Gastroesophageal sphincter (tissue), 4 donors: ENCODE results near the gene C5orf22. TPM values are rescaled to one million over a fixed set of nuclear protein-coding genes. Genes with fewer than 3 reads are reported as not detected.
A peak's percentile ranks its signal among the peaks of the same experiment; 100 is the strongest.

Source experiments
- ATAC-seq: fragments of 150-250 bp; one replicate; pipeline ENCODE4 v1.9.1; 2016; ENCODE audit warnings: mild to moderate bottlenecking, moderate library complexity
- H3K27ac ChIP-seq, 4 donors: fragments of 200-600 bp; sonication (generic) in 3 of 4; 1 replicate in 3 of 4; 2 replicates in 1 of 4; pipeline ENCODE4 v1.5.1; 2016 to 2019
- H3K27me3 ChIP-seq: fragments of 200-600 bp; sonication (generic); one replicate; pipeline ENCODE4 v1.5.1; 2019
- H3K36me3 ChIP-seq, 2 donors: fragments of 200-600 bp; sonication (generic); one replicate each; pipeline ENCODE4 v1.5.1; 2019; ENCODE audit warnings: control low read depth in 1 of 2
- H3K4me1 ChIP-seq, 3 donors: fragments of 200-600 bp; sonication (generic); 1 replicate in 2 of 3; 2 replicates in 1 of 3; pipeline ENCODE4 v1.5.1; 2016 to 2019; ENCODE audit warnings: control low read depth in 2 of 3
- H3K4me3 ChIP-seq, 2 donors: fragments of 200-600 bp; sonication (generic); one replicate each; pipeline ENCODE4 v1.5.1; 2019; ENCODE audit warnings: mild to moderate bottlenecking in 1 of 2, moderate library complexity in 1 of 2
- H3K9me3 ChIP-seq, 3 donors: fragments of 200-600 bp; sonication (generic); one replicate each; pipeline ENCODE4 v1.5.1; 2017 to 2019; ENCODE audit warnings: control low read depth in 2 of 3
- CTCF ChIP-seq, 4 experiments: fragments of 200-600 bp in 2 of 4; fragments of 450-650 bp in 2 of 4; sonication (generic) in 1 of 4; IDR thresholded peaks; one replicate each; pipeline ENCODE4 v1.5.1; 2017 to 2019; ENCODE audit warnings: antibody characterized with exemption in 4 of 4, mild to moderate bottlenecking in 2 of 4, moderate library complexity in 2 of 4
- EP300 ChIP-seq: sonication (generic); formaldehyde crosslinking; IDR thresholded peaks from one replicate; pipeline ENCODE4 v1.6.1; 2017; ENCODE audit warnings: antibody characterized with exemption, mild to moderate bottlenecking
- POLR2A ChIP-seq, 2 donors: fragments of 450-650 bp; IDR thresholded peaks; one replicate each; pipeline ENCODE4 v1.6.1; 2017; ENCODE audit warnings: antibody characterized with exemption in 2 of 2, mild to moderate bottlenecking in 2 of 2, moderate library complexity in 1 of 2
- POLR2AphosphoS5 ChIP-seq: sonication (generic); formaldehyde crosslinking; IDR thresholded peaks from one replicate; pipeline ENCODE4 v1.6.1; 2017; ENCODE audit warnings: antibody characterized with exemption
- WGBS, 2 donors: methylation state at CpG; one replicate each; pipeline ENCODE4 v1.1.5; 2018; ENCODE audit warnings: low coverage in 1 of 2; 5-methylcytosine and 5-hydroxymethylcytosine counted together
- total RNA-seq, 4 donors: library from RNA; depleted of rRNA; stranded (reverse); fragments of >200 nt; gene quantifications; one replicate each; pipeline ENCODE4 v1.1.0, GENCODE V29; 2016

Gene C5orf22
- 10 to 100 TPM; 16.8 to 19.9 (median 17.9) TPM for total RNA-seq

- H3K4me3 ChIP-seq = peak within 1 kb of the TSS; percentile 84 to 85
- ATAC-seq = peak; percentile 99
- peaks cover 0 to 55% of the 10 kb centered on the region in 2 donors for H3K36me3 ChIP-seq
- H3K9me3 ChIP-seq = no peaks in the 10 kb centered on the region
- TF ChIP-seq POLR2AphosphoS5 (peak; percentile 69), EP300 (no peak), CTCF (IDR thresholded peaks at IDR 0.05) (peak in 1 of 4 experiments; percentile 35), POLR2A (IDR thresholded peaks at IDR 0.05) (peak; percentile 53 to 73)
- H3K4me1 ChIP-seq = peaks cover 13 to 39% (median 18%) of the 10 kb centered on the region in 3 donors
- H3K27me3 ChIP-seq = no peaks in the 10 kb centered on the region
- 0 to 2% methylated on average over 7 to 11 of the region's 52 CpGs for WGBS, 2 donors
- peak within 1 kb of the TSS; percentile 60 to 83 (median 82) for H3K27ac ChIP-seq
Measured at GRCh38 chr5:31531888-31532547, at the start of gene C5orf22, which contains the start of gene DROSHA. TSS of gene C5orf22 (plus strand) at chr5:31532301. CDS start at chr5:31532393, 92 bp downstream. TSS of gene DROSHA (minus strand) at chr5:31532093. CDS start at chr5:31529059, 3,034 bp downstream.

GRCh38 chr5:31485376-31486207 is 46.5 kb upstream of the C5orf22 start:
- TF ChIP-seq EP300 = no peak
- no peak for TF ChIP-seq POLR2A (IDR thresholded peaks at IDR 0.05)
- Histone ChIP-seq H3K4me3 (no peak overlapping the region), H3K27ac (no peak overlapping the region), H3K36me3 (peaks cover 0 to 81% of the 10 kb centered on the region in 2 donors), H3K9me3 (no peaks in the 10 kb centered on the region), H3K27me3 (no peaks in the 10 kb centered on the region), H3K4me1 (no peaks in the 10 kb centered on the region)
- 59 to 63% methylated on average over 7 of the region's 7 CpGs for WGBS, 2 donors
- ATAC-seq = no peak

GRCh38 chr5:31486441-31486840 is 45.7 kb upstream of the C5orf22 start:
- 73 to 86% methylated on average over 5 to 6 of the region's 6 CpGs for WGBS, 2 donors
- Histone ChIP-seq H3K27me3 (no peaks in the 10 kb centered on the region), H3K9me3 (no peaks in the 10 kb centered on the region), H3K4me3 (no peak overlapping the region), H3K27ac (no peak overlapping the region), H3K4me1 (no peaks in the 10 kb centered on the region), H3K36me3 (peaks cover 0 to 78% of the 10 kb centered on the region in 2 donors)
- no peak for TF ChIP-seq CTCF (IDR thresholded peaks at IDR 0.05)
- TF ChIP-seq POLR2AphosphoS5 = no peak
- no peak for TF ChIP-seq POLR2A (IDR thresholded peaks at IDR 0.05)
- no peak for TF ChIP-seq EP300
- no peak for ATAC-seq

GRCh38 chr5:31487506-31487905 is 44.6 kb upstream of the C5orf22 start:
- no peak for TF ChIP-seq POLR2A (IDR thresholded peaks at IDR 0.05)
- TF ChIP-seq POLR2AphosphoS5 = no peak
- TF ChIP-seq CTCF (IDR thresholded peaks at IDR 0.05) = no peak
- no peaks in the 10 kb centered on the region for H3K27me3 ChIP-seq
- H3K9me3 ChIP-seq = no peaks in the 10 kb centered on the region
- no peak overlapping the region for H3K27ac ChIP-seq
- WGBS, 2 donors = 53 to 100% methylated on average over 2 of the region's 2 CpGs
- peaks cover 0 to 9% (median 4%) of the 10 kb centered on the region in 3 donors for H3K4me1 ChIP-seq
- no peak for ATAC-seq
- peaks cover 0 to 78% of the 10 kb centered on the region in 2 donors for H3K36me3 ChIP-seq
- no peak overlapping the region for H3K4me3 ChIP-seq

GRCh38 chr5:31492869-31493268 is 39.2 kb upstream of the C5orf22 start:
- H3K4me1 ChIP-seq = peaks cover 0 to 21% (median 6%) of the 10 kb centered on the region in 3 donors
- peak; percentile 60 for ATAC-seq
- 22 to 24% methylated on average over 4 of the region's 4 CpGs for WGBS, 2 donors
- TF ChIP-seq EP300 = no peak
- peak; percentile 91 for TF ChIP-seq POLR2AphosphoS5
- TF ChIP-seq POLR2A (IDR thresholded peaks at IDR 0.05) = no peak
- TF ChIP-seq CTCF (IDR thresholded peaks at IDR 0.05) = no peak
- H3K27me3 ChIP-seq = no peaks in the 10 kb centered on the region
- H3K27ac ChIP-seq = peak overlapping the region in 3 of 4 donors; percentile 18 to 64 (median 41)
- H3K36me3 ChIP-seq = peaks cover 0 to 91% of the 10 kb centered on the region in 2 donors
- H3K9me3 ChIP-seq = no peaks in the 10 kb centered on the region
- no peak overlapping the region for H3K4me3 ChIP-seq
